H9 (cell line): ENCODE results near the gene CWC27. TPM values are rescaled to one million over a fixed set of nuclear protein-coding genes. Genes with fewer than 3 reads are reported as not detected.

Source experiments
- DNase-seq: peaks from one replicate; pipeline ENCODE4 v3.0.0-alpha.2; 2017
- H2AFZ ChIP-seq: one replicate; pipeline ENCODE4 v1.6.1; 2013; ENCODE audit warnings: mild to moderate bottlenecking, low read length, control low read depth, moderate library complexity
- H2AK5ac ChIP-seq: 2 replicates; pipeline ENCODE4 v1.6.1; 2013; ENCODE audit warnings: low read length, control low read depth, mixed read lengths; ENCODE audit not compliant: insufficient read length
- H2BK120ac ChIP-seq: one replicate; pipeline ENCODE4 v1.6.1; 2013; ENCODE audit warnings: low read depth, mild to moderate bottlenecking, low read length, control low read depth, inconsistent platforms; ENCODE audit not compliant: poor library complexity, severe bottlenecking
- H2BK12ac ChIP-seq: 2 replicates; pipeline ENCODE4 v1.6.1; 2013; ENCODE audit warnings: low read length, control low read depth, mixed read lengths, low read depth; ENCODE audit not compliant: insufficient read length
- H2BK15ac ChIP-seq: 2 replicates; pipeline ENCODE4 v1.6.1; 2013; ENCODE audit warnings: low read depth, low read length, control low read depth
- H2BK20ac ChIP-seq: one replicate; pipeline ENCODE4 v1.6.1; 2013; ENCODE audit warnings: low read depth, mild to moderate bottlenecking, low read length, control low read depth, inconsistent platforms; ENCODE audit not compliant: poor library complexity, severe bottlenecking
- H2BK5ac ChIP-seq: 2 replicates; pipeline ENCODE4 v1.6.1; 2013; ENCODE audit warnings: low read length, control low read depth, mixed read lengths; ENCODE audit not compliant: insufficient read length
- H3K14ac ChIP-seq: 2 replicates; pipeline ENCODE4 v1.6.1; 2013; ENCODE audit warnings: low read length, control low read depth; ENCODE audit not compliant: insufficient read depth
- H3K18ac ChIP-seq: 2 replicates; pipeline ENCODE4 v1.6.1; 2013; ENCODE audit warnings: low read depth, mild to moderate bottlenecking, mixed read lengths, low read length, control low read depth; ENCODE audit not compliant: insufficient read length
- H3K23ac ChIP-seq: 2 replicates; pipeline ENCODE4 v1.6.1; 2013; ENCODE audit warnings: low read length, control low read depth, mixed read lengths, low read depth; ENCODE audit not compliant: insufficient read length
- H3K23me2 ChIP-seq: 2 replicates; pipeline ENCODE4 v1.6.1; 2013; ENCODE audit warnings: low read depth, mild to moderate bottlenecking, mixed read lengths, low read length, control low read depth; ENCODE audit not compliant: insufficient read length, poor library complexity, severe bottlenecking
- H3K27ac ChIP-seq: 2 replicates; pipeline ENCODE4 v1.5.1; 2013; ENCODE audit warnings: low read length, control low read depth, mixed read lengths, low read depth; ENCODE audit not compliant: insufficient read length
- H3K27me3 ChIP-seq: 2 replicates; pipeline ENCODE4 v1.6.1; 2013; ENCODE audit warnings: low read length, control low read depth, inconsistent platforms; ENCODE audit not compliant: insufficient read depth
- H3K4ac ChIP-seq: 2 replicates; pipeline ENCODE4 v1.6.1; 2013; ENCODE audit warnings: low read depth, mild to moderate bottlenecking, control low read depth, inconsistent platforms, low read length, moderate library complexity
- H3K4me1 ChIP-seq: 2 replicates; pipeline ENCODE4 v1.6.1; 2013; ENCODE audit warnings: low read length, control low read depth, inconsistent platforms; ENCODE audit not compliant: insufficient read depth
- H3K4me2 ChIP-seq: 2 replicates; pipeline ENCODE4 v1.6.1; 2013; ENCODE audit warnings: low read length, control low read depth, mixed read lengths; ENCODE audit not compliant: insufficient read length, insufficient read depth
- H3K56ac ChIP-seq: 2 replicates; pipeline ENCODE4 v1.6.1; 2013; ENCODE audit warnings: low read depth, mild to moderate bottlenecking, mixed read lengths, low read length, control low read depth; ENCODE audit not compliant: insufficient read length
- H3K79me1 ChIP-seq: 2 replicates; pipeline ENCODE4 v1.6.1; 2013; ENCODE audit warnings: low read depth, mild to moderate bottlenecking, moderate library complexity, low read length, control low read depth, inconsistent platforms; ENCODE audit not compliant: insufficient read depth, poor library complexity, severe bottlenecking
- H3K79me2 ChIP-seq: 2 replicates; pipeline ENCODE4 v1.6.1; 2013; ENCODE audit warnings: low read length, control low read depth, inconsistent platforms; ENCODE audit not compliant: insufficient read depth
- H3K9ac ChIP-seq: 2 replicates; pipeline ENCODE4 v1.6.1; 2013; ENCODE audit warnings: low read length, control low read depth, mixed read lengths; ENCODE audit not compliant: insufficient read length; ENCODE audit errors: extremely low read depth
- H3K9me3 ChIP-seq: one replicate; pipeline ENCODE4 v1.6.1; 2013; ENCODE audit warnings: low read depth, low read length, inconsistent platforms; ENCODE audit not compliant: control insufficient read depth
- H3T11ph ChIP-seq: one replicate; pipeline ENCODE4 v1.6.1; 2013; ENCODE audit warnings: mild to moderate bottlenecking, low read length, control low read depth, inconsistent platforms
- H4K20me1 ChIP-seq: one replicate; pipeline ENCODE4 v1.6.1; 2013; ENCODE audit not compliant: control insufficient read depth, insufficient read length, insufficient read depth
- H4K5ac ChIP-seq: 2 replicates; pipeline ENCODE4 v1.6.1; 2013; ENCODE audit warnings: low read depth, mild to moderate bottlenecking, mixed read lengths, low read length, control low read depth; ENCODE audit not compliant: insufficient read length
- H4K8ac ChIP-seq: replicated peaks from 2 replicates; pipeline ENCODE4 v1.6.1; 2013; ENCODE audit warnings: low read length, control low read depth, mixed read lengths, low read depth; ENCODE audit not compliant: insufficient read length
- H4K91ac ChIP-seq: 2 replicates; pipeline ENCODE4 v1.6.1; 2013; ENCODE audit warnings: low read depth, mild to moderate bottlenecking, moderate library complexity, mixed read lengths, low read length, control low read depth; ENCODE audit not compliant: insufficient read length
- H3K27ac Mint-ChIP-seq, 3 experiments: 2 replicates in 2 of 3; 3 replicates in 1 of 3; pipeline ENCODE4 v1.8.0; 2020 to 2021; ENCODE audit warnings: mixed read lengths in 3 of 3, mild to moderate bottlenecking in 1 of 3, moderate library complexity in 1 of 3
- H3K27me3 Mint-ChIP-seq: 2 replicates; pipeline ENCODE4 v1.8.0; 2021; ENCODE audit warnings: low read depth, mild to moderate bottlenecking, moderate library complexity, mixed read lengths
- H3K36me3 Mint-ChIP-seq, 3 experiments: 2 replicates in 2 of 3; 3 replicates in 1 of 3; pipeline ENCODE4 v1.8.0; 2020 to 2021; ENCODE audit warnings: low read depth in 3 of 3, mixed read lengths in 3 of 3; ENCODE audit not compliant: insufficient read depth in 1 of 3
- H3K4me1 Mint-ChIP-seq, 2 experiments: 2 replicates each; pipeline ENCODE4 v1.8.0; 2020; ENCODE audit warnings: mixed read lengths in 2 of 2
- H3K4me3 Mint-ChIP-seq, 2 experiments: 2 replicates in 1 of 2; 3 replicates in 1 of 2; pipeline ENCODE4 v1.8.0; 2020 to 2021; ENCODE audit warnings: mild to moderate bottlenecking in 2 of 2, mixed read lengths in 2 of 2, moderate library complexity in 1 of 2
- H3K9me3 Mint-ChIP-seq, 2 experiments: 2 replicates in 1 of 2; 3 replicates in 1 of 2; pipeline ENCODE4 v1.8.0; 2020; ENCODE audit warnings: mild to moderate bottlenecking in 2 of 2, mixed read lengths in 2 of 2, moderate library complexity in 1 of 2
- CTCF ChIP-seq: fragments of 200-600 bp; sonication (generic); conservative IDR thresholded peaks from 3 replicates; pipeline ENCODE4 v1.8.0; 2021; ENCODE audit warnings: antibody characterized with exemption, mild to moderate bottlenecking
- total RNA-seq: library from RNA; stranded (reverse); gene quantifications from 2 replicates; pipeline ENCODE4 v1.2.1, GENCODE V29; 2021

The CWC27 gene
- total RNA-seq, 1 experiment from 2014 or later = 41.9 TPM

DNA sequence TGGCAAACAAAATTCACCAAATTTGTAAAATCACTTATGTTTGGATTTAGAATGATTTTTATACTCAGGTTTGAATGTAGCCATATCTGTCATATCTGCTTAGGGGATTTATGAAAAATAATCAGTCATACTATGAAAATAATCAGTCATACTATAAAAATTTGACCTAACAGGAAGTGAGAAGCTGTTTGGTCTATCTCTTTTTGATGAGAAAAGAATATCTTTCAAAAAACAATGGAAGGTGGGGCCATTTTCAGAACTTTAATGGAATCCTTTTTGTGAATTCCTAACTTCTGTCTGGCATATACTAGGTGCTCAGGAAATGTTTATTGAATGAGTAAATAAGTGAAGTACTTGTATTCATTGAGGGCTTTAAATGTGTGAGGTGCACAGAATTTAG, 70.1 kb downstream of the CWC27 start:
- no peak overlapping the region for H4K8ac ChIP-seq
- TF ChIP-seq CTCF = no peak
- H3K18ac ChIP-seq = no peak overlapping the region
- no peak overlapping the region for H3K14ac ChIP-seq
- H3K27me3 Mint-ChIP-seq = no peaks in the 10 kb centered on the region
- H3K36me3 Mint-ChIP-seq = peaks cover 13 to 30% (median 14%) of the 10 kb centered on the region in 3 experiments
- no peak overlapping the region for H3K27ac Mint-ChIP-seq
- H2BK120ac ChIP-seq = no peak overlapping the region
- H3K27ac ChIP-seq = no peak overlapping the region
- no peak overlapping the region for H3K9ac ChIP-seq
- H4K20me1 ChIP-seq = no peaks in the 10 kb centered on the region
- no peaks in the 10 kb centered on the region for H3K79me1 ChIP-seq
- H3K9me3 Mint-ChIP-seq = peaks cover 4 to 7% of the 10 kb centered on the region in 2 experiments; a peak in 3 of 5 replicates
- no peak overlapping the region for H2BK5ac ChIP-seq
- H3K4ac ChIP-seq = no peak overlapping the region
- H3K79me2 ChIP-seq = no peaks in the 10 kb centered on the region
- H3K56ac ChIP-seq = no peak overlapping the region
- peaks cover 13 to 20% of the 10 kb centered on the region in 2 experiments for H3K4me1 Mint-ChIP-seq
- no peak overlapping the region for H3K4me3 Mint-ChIP-seq
- H3K9me3 ChIP-seq = no peaks in the 10 kb centered on the region
- H3T11ph ChIP-seq = no peak overlapping the region
- H2BK20ac ChIP-seq = no peak overlapping the region
- no peak overlapping the region for H4K5ac ChIP-seq
- H3K23me2 ChIP-seq = no peaks in the 10 kb centered on the region
- H3K4me2 ChIP-seq = no peak overlapping the region
- no peak for DNase-seq
- no peak overlapping the region for H4K91ac ChIP-seq
- no peaks in the 10 kb centered on the region; the same call in 1 of the 2 replicates for H3K27me3 ChIP-seq
- no peak overlapping the region for H2BK12ac ChIP-seq
- H2AFZ ChIP-seq = no peak overlapping the region
- H2BK15ac ChIP-seq = no peak overlapping the region
- no peak overlapping the region for H2AK5ac ChIP-seq
- no peaks in the 10 kb centered on the region for H3K4me1 ChIP-seq
- no peak overlapping the region for H3K23ac ChIP-seq
